ENCODE results near the gene SNRPE.
A peak's percentile ranks its signal among the peaks of the same experiment; 100 is the strongest.

The SNRPE gene

DNA sequence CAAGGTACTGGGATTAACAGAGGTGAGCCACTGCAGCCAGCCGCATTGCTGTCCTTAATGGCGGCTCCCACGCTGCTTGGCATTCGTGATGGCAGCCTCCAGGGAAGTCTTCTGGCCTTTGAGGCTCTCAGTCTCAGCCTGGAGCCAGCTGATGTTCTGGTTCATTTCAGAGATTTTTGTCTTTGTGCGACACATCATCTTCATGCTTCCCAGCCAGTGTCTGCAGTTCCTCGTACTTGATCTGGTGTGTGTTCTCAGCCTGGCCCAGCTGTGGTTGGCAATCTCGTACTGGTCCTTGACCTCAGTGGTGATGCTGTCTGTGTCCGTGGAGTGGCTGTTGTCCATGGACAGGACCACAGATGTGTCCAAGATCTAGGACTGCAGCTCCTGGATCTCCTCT lies 11.7 kb downstream of the SNRPE start:
- TF ChIP-seq, protein P1, sequence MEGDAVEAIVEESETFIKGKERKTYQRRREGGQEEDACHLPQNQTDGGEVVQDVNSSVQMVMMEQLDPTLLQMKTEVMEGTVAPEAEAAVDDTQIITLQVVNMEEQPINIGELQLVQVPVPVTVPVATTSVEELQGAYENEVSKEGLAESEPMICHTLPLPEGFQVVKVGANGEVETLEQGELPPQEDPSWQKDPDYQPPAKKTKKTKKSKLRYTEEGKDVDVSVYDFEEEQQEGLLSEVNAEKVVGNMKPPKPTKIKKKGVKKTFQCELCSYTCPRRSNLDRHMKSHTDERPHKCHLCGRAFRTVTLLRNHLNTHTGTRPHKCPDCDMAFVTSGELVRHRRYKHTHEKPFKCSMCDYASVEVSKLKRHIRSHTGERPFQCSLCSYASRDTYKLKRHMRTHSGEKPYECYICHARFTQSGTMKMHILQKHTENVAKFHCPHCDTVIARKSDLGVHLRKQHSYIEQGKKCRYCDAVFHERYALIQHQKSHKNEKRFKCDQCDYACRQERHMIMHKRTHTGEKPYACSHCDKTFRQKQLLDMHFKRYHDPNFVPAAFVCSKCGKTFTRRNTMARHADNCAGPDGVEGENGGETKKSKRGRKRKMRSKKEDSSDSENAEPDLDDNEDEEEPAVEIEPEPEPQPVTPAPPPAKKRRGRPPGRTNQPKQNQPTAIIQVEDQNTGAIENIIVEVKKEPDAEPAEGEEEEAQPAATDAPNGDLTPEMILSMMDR (IDR thresholded peaks at IDR 0.05; ENCODE audit: low read length, missing control alignments) = no peak
- no peak overlapping the region for H3K4me3 ChIP-seq (replicated peaks; ENCODE audit: low read depth, low read length)
- DNase-seq (ENCODE audit: low read depth) = no peak

DNA sequence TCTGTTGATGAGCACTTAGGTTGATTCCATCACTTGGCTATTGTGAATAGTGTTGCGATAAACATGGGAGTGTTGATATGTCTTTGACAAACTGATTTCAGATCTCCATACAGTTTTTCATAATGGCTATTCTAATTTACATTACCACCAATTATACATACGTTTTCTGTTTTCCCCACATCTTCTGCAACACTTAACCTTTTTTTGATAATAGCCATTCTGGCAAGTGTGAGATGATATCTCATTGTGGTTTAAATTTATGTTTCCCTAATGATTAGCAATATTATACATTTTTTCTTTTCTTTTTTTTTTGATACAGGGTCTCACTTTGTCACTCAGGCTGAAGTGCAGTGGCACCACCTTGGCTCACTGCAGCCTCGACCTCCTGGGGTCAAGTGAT lies 17.0 kb downstream of the SNRPE start:
- no peak overlapping the region for H3K4me3 ChIP-seq (replicated peaks; ENCODE audit: low read depth, low read length)

DNA sequence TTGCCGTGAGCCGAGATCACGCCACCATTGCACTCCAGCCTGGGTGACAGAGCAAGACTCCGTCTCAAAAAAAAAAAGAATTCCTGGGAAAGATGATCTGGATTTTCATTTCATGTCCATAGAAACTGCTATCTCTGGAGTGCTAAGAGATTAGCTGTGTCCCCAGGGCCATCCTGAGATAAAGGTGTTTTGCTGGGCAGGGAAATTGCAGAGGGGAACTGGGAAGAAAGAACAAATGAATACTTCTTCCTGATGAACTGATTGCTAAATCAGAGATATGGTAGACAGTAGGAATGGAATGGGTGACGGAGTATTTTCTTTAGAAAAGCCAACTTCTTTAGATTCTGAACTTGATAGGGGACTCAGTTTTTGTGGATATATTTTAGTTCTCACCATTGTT lies 19.2 kb downstream of the SNRPE start:
- TF ChIP-seq, protein P1 (IDR thresholded peaks at IDR 0.05; ENCODE audit: low read length, missing control alignments) = no peak
- no peak overlapping the region for H3K4me3 ChIP-seq (replicated peaks; ENCODE audit: low read depth, low read length)
- DNase-seq (ENCODE audit: low read depth) = no peak

More for the DNA sequence above, 17.0 kb downstream of the SNRPE start:
- no peak for DNase-seq (ENCODE audit: low read depth)
- TF ChIP-seq, protein P1 (IDR thresholded peaks at IDR 0.05; ENCODE audit: low read length, missing control alignments) = no peak

DNA sequence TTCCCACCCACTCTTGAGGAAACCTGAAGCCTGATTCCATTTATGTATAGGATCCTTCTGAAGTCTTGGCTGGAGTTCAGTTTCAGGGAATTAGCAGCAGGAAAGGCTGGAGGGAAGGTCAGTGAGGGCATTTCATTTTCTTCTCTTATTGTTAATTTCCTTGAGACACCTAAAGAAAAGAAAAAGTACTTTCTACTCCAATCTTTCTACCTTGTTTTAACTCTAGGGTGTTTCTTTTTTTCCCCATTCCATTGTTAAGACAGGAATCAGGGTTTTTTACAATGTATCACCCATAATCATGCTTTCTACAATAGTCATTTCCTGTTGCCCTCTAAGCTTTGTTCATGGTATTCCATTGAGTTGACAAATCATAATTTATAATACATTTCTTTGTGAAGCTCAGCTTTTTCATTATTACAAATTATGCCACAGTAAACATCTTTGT lies 27.4 kb downstream of the SNRPE start:
- no peak overlapping the region for H3K4me3 ChIP-seq (replicated peaks; ENCODE audit: low read depth, low read length)
- peak; percentile 87 for DNase-seq (ENCODE audit: low read depth)
- TF ChIP-seq, protein P1 (IDR thresholded peaks at IDR 0.05; ENCODE audit: low read length, missing control alignments) = no peak

DNA sequence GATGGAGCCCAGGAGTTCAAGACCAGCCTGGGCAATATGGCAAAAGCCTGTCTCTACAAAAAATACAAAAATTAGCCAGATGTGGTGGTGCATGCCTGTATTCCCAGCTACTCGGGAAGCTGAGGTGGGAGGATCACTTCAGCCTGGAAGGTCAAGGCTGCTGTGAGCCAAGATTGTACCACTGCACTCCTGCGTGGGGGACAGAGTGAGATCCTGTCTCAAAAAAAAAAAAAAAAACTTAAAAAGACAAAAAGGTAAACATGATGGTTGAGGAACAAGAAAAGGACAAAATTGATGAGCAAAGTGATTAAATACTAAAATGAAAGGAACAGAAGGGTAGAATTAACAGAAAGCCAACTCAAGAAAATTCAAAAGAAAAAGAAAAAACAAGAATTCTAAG lies 30.6 kb downstream of the SNRPE start:
- peak; percentile 52 for DNase-seq (ENCODE audit: low read depth)
- no peak overlapping the region for H3K4me3 ChIP-seq (replicated peaks; ENCODE audit: low read depth, low read length)
- TF ChIP-seq, protein P1 (IDR thresholded peaks at IDR 0.05; ENCODE audit: low read length, missing control alignments) = no peak

DNA sequence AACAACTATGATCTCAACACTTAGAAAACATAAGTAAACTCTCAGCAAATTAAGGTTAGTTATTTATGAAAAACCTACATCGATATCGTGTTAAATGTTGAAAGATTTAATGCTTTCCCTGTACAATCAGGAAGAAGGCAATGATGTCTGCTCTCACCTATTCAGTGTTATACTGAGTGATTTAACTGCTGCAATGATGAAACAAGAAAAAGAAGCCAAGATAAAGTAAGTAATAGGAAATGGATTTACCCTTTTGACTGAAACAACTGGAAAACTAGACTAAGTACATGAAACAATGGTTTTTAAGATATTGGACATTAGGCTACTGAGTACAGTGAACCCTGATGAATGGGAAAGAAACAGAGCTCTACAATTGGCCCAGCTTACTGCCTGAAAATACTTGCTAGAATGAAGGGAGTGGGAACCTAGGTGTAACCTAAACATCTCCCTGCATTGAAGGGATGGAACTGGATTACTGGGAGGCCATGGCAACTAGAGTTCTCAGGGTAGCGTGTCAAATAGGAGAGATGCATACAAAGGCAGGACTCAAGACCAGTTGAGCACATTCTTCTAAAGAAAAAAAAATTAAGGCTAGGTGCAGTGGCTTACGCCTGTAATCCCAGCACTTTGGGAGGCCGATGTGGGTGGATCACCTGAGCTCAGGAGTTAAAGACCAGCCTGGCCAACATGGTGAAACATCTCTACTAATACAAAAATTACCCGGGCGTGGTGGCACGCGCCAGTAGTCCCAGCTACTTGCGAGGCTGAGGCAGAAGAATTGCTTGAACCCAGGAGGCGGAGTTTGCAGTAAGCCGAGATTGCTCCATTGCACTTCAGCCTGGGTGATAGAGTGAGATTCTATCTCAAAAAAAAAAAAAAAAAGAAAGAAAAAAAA lies 37.3 kb downstream of the SNRPE start:
- TF ChIP-seq, protein P1 (IDR thresholded peaks at IDR 0.05; ENCODE audit: low read length, missing control alignments) = no peak
- no peak for DNase-seq (ENCODE audit: low read depth)
- no peak overlapping the region for H3K4me3 ChIP-seq (replicated peaks; ENCODE audit: low read depth, low read length)

DNA sequence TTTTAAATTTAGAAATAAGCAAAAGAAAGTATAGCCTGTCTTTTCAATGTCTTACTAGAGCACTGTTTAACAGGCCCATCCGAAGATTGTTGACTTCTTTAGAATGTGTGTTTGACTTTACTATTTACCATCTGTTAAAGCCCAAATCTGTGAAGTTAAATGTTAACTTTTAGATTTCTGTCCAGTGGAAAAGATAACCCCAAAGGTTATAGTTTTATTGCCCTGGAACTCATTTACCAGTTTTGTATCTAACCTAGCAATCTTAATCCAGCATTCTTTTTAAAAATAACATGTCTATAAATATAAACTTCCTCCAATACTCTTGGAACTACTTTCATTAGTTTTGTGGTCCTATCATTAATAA lies 37.9 kb downstream of the SNRPE start:
- TF ChIP-seq, protein P1 (IDR thresholded peaks at IDR 0.05; ENCODE audit: low read length, missing control alignments) = no peak
- no peak for DNase-seq (ENCODE audit: low read depth)
- no peak overlapping the region for H3K4me3 ChIP-seq (replicated peaks; ENCODE audit: low read depth, low read length)

Measured in fibroblast of pulmonary artery (primary cell).